IPS-18a (cell line): ENCODE measurements around the gene CDPF1.

Source experiments
- H3K27ac ChIP-seq: one replicate; pipeline ENCODE4 v1.5.1; 2013; ENCODE audit warnings: low read length
- H3K27me3 ChIP-seq: one replicate; pipeline ENCODE4 v1.6.1; 2013; ENCODE audit warnings: mild to moderate bottlenecking, low read length; ENCODE audit not compliant: control insufficient read depth, insufficient read depth
- H3K36me3 ChIP-seq: one replicate; pipeline ENCODE4 v1.6.1; 2013; ENCODE audit warnings: low read depth, low read length; ENCODE audit not compliant: control insufficient read depth
- H3K4me1 ChIP-seq: one replicate; pipeline ENCODE4 v1.6.1; 2013; ENCODE audit warnings: low read depth, low read length; ENCODE audit not compliant: control insufficient read depth
- H3K4me3 ChIP-seq: one replicate; pipeline ENCODE4 v1.5.1; 2013; ENCODE audit warnings: low read length
- H3K9ac ChIP-seq: one replicate; pipeline ENCODE4 v1.6.1; 2013; ENCODE audit warnings: mild to moderate bottlenecking, low read length, moderate library complexity
- H3K9me3 ChIP-seq: one replicate; pipeline ENCODE4 v1.6.1; 2013; ENCODE audit warnings: low read depth, low read length; ENCODE audit not compliant: control insufficient read depth

The CDPF1 gene

DNA sequence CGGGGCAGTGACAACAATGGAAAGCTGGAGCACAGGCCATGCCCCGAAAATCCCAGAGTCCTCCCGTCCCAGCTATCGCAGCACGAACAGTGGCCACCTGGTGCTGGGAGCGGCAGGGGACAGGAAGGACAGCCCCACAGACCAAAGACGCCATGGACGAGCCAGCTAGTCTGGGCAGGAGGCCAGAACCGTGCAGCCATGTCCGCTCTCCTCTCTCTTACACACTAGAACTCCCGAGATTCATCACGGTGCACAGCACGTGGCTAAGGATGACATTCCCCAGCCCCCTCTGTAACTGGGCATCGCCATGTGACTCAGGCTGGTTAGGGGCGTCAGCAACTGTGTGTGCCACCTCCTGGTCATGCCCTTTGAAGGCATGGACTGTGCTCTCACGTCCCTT lies 4.6 kb downstream of the CDPF1 start:
- Histone ChIP-seq H3K27ac (no peak overlapping the region), H3K4me3 (no peak overlapping the region)

DNA sequence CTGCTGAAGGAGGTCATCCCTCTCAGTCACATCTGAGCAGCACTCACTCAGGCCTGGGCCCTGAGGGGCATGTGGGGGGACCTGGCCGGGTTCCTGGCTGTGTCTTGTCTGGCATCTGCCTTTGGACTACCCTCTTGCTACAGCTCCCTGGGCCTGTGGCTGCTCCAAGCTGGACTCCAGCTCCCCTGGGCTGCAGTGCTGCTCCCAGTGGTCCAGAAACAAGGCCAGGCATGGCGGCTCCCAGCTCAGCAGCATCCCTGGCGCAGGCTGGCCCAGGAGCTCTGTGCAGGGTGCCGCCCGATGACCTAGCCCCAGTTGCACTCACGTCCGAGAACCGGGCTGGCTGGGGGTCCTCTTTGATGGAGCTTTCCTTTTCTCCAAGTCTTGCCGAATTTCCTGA lies 5.3 kb downstream of the CDPF1 start:
- H3K9me3 ChIP-seq: no peaks in the 10 kb centered on the region
- H3K9ac ChIP-seq: no peak overlapping the region
- H3K36me3 ChIP-seq: no peaks in the 10 kb centered on the region
- H3K27me3 ChIP-seq: no peaks in the 10 kb centered on the region
- no peaks in the 10 kb centered on the region for H3K4me1 ChIP-seq
- H3K4me3 ChIP-seq: no peak overlapping the region
- no peak overlapping the region for H3K27ac ChIP-seq

More for the DNA sequence above, 4.6 kb downstream of the CDPF1 start:
- Histone ChIP-seq H3K27me3 (no peaks in the 10 kb centered on the region), H3K4me1 (no peaks in the 10 kb centered on the region), H3K9me3 (no peaks in the 10 kb centered on the region), H3K36me3 (no peaks in the 10 kb centered on the region), H3K9ac (no peak overlapping the region)

DNA sequence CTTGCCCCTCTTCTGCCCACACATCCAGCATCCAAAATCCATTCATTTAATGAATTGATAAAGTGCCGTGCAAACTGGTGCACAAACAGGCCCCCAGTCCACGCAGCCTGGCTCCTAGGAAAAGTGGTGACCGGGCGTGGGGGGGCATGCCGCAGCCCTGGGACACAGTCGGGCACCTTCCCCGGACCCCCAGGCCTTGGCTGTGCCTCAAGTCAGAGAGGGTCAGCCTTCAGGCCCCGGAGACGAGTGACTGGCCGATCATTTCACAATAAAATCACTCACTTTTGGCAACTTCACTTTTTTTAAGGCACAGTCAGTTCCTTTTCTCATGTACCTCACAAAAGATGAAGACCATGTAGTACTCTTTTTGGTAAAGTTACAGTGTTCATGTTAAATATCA lies 8.0 kb downstream of the CDPF1 start:
- H3K9ac ChIP-seq: no peak overlapping the region
- H3K4me3 ChIP-seq: no peak overlapping the region
- H3K36me3 ChIP-seq: no peaks in the 10 kb centered on the region
- H3K27me3 ChIP-seq: no peaks in the 10 kb centered on the region
- H3K4me1 ChIP-seq: no peaks in the 10 kb centered on the region
- H3K27ac ChIP-seq: no peak overlapping the region
- no peaks in the 10 kb centered on the region for H3K9me3 ChIP-seq

DNA sequence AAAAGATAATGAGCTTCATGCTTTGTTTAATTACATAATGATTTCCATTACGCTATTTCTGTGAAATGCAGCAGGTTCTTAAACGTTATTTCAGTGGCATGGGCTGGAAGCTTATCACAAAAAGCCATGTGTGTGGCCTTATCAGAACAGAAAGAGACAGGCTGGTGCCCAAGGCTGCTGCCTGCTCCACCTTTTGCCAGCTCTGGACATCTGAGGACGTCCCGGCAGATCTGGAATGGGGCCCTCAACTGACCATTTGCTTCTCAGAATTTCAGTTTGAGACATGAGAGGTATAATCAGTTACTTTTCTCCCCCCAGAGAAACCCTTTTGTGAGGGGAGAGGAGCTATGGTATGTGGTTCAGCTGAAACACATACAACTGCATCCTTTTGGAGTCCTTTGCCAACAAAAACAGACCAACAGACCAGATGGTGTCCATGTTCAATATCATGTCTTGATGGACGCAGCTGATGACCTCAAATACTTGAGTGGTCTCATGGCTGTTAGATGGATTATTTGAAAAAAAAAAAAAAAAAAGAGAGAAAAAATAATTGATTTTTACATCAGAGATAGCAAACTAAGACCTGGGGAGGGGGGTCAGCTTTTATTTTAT lies 8.6 kb downstream of the CDPF1 start:
- no peaks in the 10 kb centered on the region for H3K9me3 ChIP-seq
- H3K9ac ChIP-seq: no peak overlapping the region
- no peaks in the 10 kb centered on the region for H3K4me1 ChIP-seq
- H3K27ac ChIP-seq: no peak overlapping the region
- H3K27me3 ChIP-seq: no peaks in the 10 kb centered on the region
- H3K4me3 ChIP-seq: no peak overlapping the region
- H3K36me3 ChIP-seq: no peaks in the 10 kb centered on the region

DNA sequence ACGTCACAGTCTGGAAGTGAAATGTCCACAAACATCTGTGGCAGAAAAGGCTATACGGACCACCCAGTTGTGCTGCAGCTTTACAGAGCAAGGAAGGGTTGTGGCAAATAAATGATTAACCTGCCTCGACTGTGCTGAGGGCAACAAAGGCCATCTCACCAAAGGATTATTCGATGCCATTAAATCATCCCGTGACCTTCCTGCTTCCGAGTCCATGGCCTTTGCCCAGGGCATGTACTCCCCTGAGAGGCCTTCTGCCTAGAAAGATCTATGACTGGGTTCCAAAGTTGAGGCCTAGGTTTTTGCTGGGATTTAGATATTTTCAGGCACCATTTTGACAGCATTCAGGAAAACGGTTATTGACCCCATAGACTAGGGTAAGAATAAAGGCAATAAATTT lies 9.2 kb downstream of the CDPF1 start:
- H3K27me3 ChIP-seq: no peaks in the 10 kb centered on the region
- H3K9me3 ChIP-seq: no peaks in the 10 kb centered on the region
- H3K4me3 ChIP-seq: no peak overlapping the region
- H3K9ac ChIP-seq: no peak overlapping the region
- H3K27ac ChIP-seq: no peak overlapping the region
- no peaks in the 10 kb centered on the region for H3K4me1 ChIP-seq
- H3K36me3 ChIP-seq: no peaks in the 10 kb centered on the region

DNA sequence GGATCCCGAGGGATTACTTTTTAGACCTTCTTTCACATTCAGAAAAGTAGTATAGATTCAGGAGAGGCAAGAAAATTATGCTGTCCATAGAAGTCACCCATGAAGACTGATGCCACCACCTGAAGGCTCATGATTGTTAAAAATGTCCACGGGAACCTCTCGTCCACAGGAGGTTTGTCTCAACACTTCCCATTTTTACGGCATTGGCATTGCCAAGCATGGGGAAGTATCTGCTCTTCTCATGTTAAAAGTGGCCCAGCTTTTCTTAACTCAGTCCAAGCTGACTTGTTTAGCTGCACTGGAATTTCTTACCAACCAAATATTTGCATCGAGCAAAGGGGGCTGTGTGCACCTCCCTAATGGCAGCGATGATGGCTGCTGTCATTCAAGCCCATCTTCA lies 9.6 kb downstream of the CDPF1 start:
- Histone ChIP-seq H3K27me3 (no peaks in the 10 kb centered on the region), H3K27ac (no peak overlapping the region), H3K4me1 (no peaks in the 10 kb centered on the region), H3K9ac (no peak overlapping the region), H3K9me3 (no peaks in the 10 kb centered on the region), H3K4me3 (no peak overlapping the region), H3K36me3 (no peaks in the 10 kb centered on the region)

DNA sequence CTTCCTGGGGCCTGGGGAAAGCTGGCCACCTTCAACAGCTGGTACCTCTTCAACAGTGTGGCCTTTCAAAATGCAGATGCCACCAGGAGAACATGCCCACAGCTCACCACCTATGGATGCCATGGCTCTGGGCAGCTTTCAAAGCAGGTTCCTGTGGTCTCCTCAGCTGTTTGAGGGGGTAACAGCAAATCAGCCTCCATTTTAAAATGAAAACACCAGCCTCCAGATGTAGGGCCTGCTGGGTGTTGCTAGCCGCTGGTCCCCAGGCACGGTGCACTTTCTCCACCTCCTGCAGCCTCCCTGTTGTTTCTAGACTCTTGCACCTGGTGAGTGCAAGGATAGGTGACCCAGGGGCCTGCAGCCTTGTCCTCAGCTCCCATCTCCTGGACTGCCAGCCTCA lies 10.0 kb downstream of the CDPF1 start:
- no peaks in the 10 kb centered on the region for H3K36me3 ChIP-seq
- no peaks in the 10 kb centered on the region for H3K9me3 ChIP-seq
- no peak overlapping the region for H3K4me3 ChIP-seq
- no peak overlapping the region for H3K9ac ChIP-seq
- no peak overlapping the region for H3K27ac ChIP-seq
- no peaks in the 10 kb centered on the region for H3K27me3 ChIP-seq
- no peaks in the 10 kb centered on the region for H3K4me1 ChIP-seq

DNA sequence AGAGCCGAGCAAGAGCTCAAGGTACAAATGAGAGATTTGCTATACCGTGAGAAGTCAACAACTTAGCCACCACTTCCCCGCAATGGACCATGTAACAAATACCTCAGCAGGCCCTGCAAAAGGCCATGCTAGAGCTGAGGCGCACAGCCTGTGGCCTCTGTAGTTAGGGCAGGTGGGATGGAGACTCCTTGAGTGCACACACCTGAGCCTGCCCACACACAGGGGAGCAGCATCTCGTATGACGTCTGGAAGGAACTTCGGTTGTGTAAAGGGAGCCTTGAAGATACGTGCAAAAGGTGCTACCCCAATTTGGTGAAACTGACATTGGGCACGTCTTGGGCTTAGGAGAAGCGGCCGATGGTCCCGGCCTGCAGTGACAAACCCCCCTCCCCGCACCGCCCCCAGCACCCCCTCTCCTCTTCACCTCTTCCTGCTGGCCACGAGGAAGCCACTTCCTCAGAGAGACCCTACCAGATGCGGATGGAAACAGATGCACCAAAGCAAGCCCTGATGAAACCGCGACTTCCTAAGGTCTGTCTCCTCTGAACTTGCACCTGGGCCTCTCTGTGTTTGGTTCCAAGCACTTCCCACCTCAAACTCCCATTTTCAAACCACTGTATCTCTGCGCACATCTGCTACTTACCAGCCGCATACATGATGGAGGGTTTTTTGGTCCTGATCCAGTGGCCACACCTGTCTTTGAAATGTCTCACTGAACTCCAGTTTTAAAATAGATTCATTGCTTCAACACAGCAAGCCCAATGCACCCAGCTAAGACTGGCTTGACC lies 10.6 kb downstream of the CDPF1 start:
- Histone ChIP-seq H3K9me3 (no peaks in the 10 kb centered on the region), H3K27ac (no peak overlapping the region), H3K36me3 (no peaks in the 10 kb centered on the region), H3K9ac (no peak overlapping the region), H3K27me3 (no peaks in the 10 kb centered on the region), H3K4me1 (no peaks in the 10 kb centered on the region), H3K4me3 (no peak overlapping the region)

DNA sequence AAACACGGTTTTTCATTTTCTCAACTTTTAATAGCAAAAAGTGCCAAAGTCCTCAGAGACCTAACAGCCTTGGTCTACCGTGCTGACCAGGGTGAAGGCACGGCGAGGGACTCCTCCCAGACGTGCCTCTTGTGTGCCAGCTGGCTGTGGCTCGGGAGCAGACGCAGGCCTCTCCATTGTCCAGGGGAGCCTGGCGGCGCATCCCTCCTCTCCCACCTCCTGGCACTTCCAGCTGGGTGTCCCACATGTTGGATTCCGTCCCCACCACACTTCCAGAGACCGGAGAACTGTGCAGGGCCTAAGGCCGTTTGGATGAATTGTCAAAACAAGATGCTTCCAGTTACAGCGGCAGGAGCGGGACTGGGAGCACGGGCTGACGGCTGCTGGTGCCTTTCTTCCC lies 11.6 kb downstream of the CDPF1 start:
- no peaks in the 10 kb centered on the region for H3K9me3 ChIP-seq
- H3K9ac ChIP-seq: no peak overlapping the region
- H3K36me3 ChIP-seq: no peaks in the 10 kb centered on the region
- no peak overlapping the region for H3K4me3 ChIP-seq
- no peak overlapping the region for H3K27ac ChIP-seq
- H3K27me3 ChIP-seq: no peaks in the 10 kb centered on the region
- H3K4me1 ChIP-seq: no peaks in the 10 kb centered on the region

DNA sequence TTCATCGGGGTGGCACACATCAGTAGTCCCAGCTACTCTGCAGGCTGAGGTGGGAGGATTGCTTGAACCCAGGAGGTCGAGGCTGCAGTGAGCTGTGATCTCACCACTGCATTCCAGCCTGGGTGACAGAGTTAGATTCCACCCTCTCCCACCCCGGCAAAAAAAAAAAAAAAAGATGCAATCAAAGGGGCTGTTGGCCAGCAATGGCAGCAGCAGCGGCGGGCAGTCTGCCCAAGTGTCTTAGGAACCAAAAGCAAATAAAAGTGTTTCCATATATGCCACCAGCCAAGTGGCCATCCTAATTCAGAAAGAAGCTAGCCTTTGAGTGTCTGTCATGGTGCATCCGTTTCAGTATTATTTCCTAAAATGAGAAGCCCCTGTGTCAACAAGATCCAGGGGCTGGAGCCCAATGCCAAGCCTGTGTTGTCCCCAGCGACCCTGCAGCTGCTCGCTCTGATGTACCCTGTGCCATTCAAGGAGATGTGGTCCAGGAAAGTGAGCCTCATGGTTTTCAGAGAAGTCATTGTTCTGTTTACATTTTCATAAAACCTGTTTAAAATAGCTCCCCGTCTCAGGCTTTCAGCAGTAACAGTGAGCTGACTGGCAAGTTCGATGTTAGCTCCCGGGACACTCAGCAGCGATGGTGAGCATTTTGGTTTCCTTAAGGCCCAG lies 12.5 kb downstream of the CDPF1 start:
- H3K27me3 ChIP-seq: no peaks in the 10 kb centered on the region
- no peak overlapping the region for H3K4me3 ChIP-seq
- H3K36me3 ChIP-seq: no peaks in the 10 kb centered on the region
- no peak overlapping the region for H3K9ac ChIP-seq
- H3K9me3 ChIP-seq: no peaks in the 10 kb centered on the region
- H3K27ac ChIP-seq: no peak overlapping the region
- H3K4me1 ChIP-seq: no peaks in the 10 kb centered on the region

DNA sequence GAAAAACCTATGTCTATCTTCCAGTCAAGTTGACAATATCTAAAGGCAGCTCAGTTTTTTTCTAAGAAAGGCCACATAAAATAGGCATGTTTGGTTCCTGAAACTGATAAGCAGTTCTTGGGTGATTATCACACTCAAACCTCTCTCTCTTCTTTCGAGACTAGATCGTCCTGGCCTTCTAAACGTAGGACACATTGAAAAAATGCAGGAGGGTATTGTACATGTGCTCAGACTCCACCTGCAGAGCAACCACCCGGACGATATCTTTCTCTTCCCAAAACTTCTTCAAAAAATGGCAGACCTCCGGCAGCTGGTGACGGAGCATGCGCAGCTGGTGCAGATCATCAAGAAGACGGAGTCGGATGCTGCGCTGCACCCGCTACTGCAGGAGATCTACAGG lies 15.1 kb downstream of the CDPF1 start:
- Histone ChIP-seq H3K27ac (no peak overlapping the region), H3K36me3 (no peaks in the 10 kb centered on the region), H3K4me3 (no peak overlapping the region), H3K9ac (no peak overlapping the region), H3K4me1 (no peaks in the 10 kb centered on the region), H3K27me3 (no peaks in the 10 kb centered on the region), H3K9me3 (no peaks in the 10 kb centered on the region)

DNA sequence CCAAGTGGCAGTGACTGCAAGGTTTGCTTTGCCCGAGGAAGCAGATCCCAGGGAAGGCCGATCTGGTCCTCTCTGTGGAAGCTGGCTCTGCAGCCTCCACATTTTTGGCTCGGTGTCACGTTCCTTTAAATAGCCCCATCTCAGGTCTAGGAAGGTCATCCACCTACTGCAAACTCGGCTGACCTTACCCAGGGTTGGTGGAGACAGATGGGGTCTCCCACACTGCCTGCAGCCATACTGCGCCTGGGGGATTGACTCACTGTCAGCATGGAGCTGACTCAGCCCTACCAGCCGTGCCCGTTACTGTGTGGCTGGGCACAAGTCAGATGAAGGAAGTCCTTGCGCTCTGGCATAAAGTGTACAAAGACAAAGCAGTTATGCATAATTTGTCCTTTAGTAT lies 16.9 kb downstream of the CDPF1 start:
- H3K27ac ChIP-seq: no peak overlapping the region
- H3K36me3 ChIP-seq: no peaks in the 10 kb centered on the region
- no peaks in the 10 kb centered on the region for H3K9me3 ChIP-seq
- no peak overlapping the region for H3K4me3 ChIP-seq
- H3K27me3 ChIP-seq: no peaks in the 10 kb centered on the region
- no peak overlapping the region for H3K9ac ChIP-seq
- H3K4me1 ChIP-seq: no peaks in the 10 kb centered on the region
